Measurements from ENCODE around the gene SELENON. TPM values are rescaled to one million over a fixed set of nuclear protein-coding genes. Genes with fewer than 3 reads are reported as not detected.

SELENON gene
- total and polyA plus RNA-seq, 2 of the 13 experiments (the other 11 are each of a cell fraction or from before 2014, with no cell fraction given), result 3.8 to 8.0 TPM

DNA sequence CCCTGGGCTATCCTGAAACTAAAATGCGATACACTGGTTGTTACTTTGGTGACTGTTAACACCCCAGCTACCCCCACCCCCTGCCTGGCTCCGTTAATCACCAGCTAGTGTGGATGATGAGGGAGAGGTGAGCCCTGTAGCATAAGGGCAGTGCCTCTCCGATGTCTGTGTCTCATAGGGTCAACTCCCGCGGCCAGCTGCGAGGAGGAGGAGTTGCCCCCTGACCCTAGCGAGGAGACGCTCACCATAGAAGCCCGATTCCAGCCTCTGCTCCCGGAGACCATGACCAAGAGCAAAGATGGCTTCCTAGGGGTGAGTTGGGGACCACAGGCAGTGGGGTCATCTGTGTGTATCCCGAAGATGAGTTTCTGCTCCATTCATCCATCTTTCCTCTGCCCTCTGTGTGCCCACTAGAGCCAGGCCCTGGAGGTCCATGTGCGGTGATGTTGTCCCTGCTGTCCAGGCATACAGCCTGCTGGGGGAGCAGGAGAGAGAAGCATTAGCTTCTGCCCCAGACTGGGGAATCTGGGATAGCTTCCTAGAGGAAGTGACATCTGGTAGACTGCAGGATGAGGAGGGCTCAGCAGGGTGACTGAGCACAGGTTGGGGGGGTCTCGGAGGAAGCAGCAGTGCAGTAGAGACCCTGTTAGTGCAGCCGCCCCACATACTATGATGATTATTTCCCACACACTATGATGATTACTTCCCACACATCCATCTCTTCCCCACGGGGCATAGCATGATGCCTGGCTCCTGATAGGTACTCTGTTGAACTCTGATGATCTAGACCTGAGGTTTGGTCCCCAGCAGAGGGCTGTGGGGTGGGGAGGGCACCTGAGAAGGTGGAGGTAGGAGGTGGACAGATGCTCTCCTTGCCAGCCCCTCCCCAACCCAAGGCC is 5.2 kb downstream of the SELENON start:
- no peak overlapping the region for H3K27ac ChIP-seq (ENCODE audit: extremely low read length, insufficient read depth, low read length)
- H3K9me3 ChIP-seq (ENCODE audit: low read length), result no peaks in the 10 kb centered on the region
- ChIA-PET POLR2A (interaction anchor here (1.0 kb wide), 1 partner anchor 14 kb away, joined by 3 read pairs; the partner anchor contains the start of gene MTFR1L), CTCF (ENCODE audit: low intra/inter-chr PET ratio, low total read pairs) (no interaction called here)
- H3K79me2 ChIP-seq (ENCODE audit: insufficient read depth, low read length), result no peaks in the 10 kb centered on the region
- DNase-seq (ENCODE audit: low spot score) (no peak), FAIRE-seq (no peak), ATAC-seq (no peak; the same call in 2 of the 3 replicates)
- 94% methylated on average over 10 of the region's 15 CpGs for WGBS (ENCODE audit: low lambda C conversion rate)
- no peaks in the 10 kb centered on the region for H3K27me3 ChIP-seq (ENCODE audit: control insufficient read depth in 1 of 2, insufficient read depth in 2 of 2, low read length in 2 of 2)
- in situ Hi-C loops (cut with HindIII; ENCODE audit: extremely low pct_ligation_motif_present, low pct_unique_long_range_greater_than_20kb), result loop anchor here (25.0 kb wide), 1 partner anchor 193 kb away; the partner anchor contains the start of gene MAN1C1
- TF ChIP-seq CENPX (CRISPR knock-in tag; IDR thresholded peaks at IDR 0.05) (no peak), ZNF792 (CRISPR knock-in tag; IDR thresholded peaks at IDR 0.05) (no peak), STAT5B (CRISPR knock-in tag; IDR thresholded peaks at IDR 0.05) (no peak), NPAS2 (CRISPR knock-in tag; IDR thresholded peaks at IDR 0.05; ENCODE audit: borderline replicate concordance) (no peak), ZFY (CRISPR knock-in tag; IDR thresholded peaks at IDR 0.05) (no peak)
- TF ChIP-seq, protein P1, sequence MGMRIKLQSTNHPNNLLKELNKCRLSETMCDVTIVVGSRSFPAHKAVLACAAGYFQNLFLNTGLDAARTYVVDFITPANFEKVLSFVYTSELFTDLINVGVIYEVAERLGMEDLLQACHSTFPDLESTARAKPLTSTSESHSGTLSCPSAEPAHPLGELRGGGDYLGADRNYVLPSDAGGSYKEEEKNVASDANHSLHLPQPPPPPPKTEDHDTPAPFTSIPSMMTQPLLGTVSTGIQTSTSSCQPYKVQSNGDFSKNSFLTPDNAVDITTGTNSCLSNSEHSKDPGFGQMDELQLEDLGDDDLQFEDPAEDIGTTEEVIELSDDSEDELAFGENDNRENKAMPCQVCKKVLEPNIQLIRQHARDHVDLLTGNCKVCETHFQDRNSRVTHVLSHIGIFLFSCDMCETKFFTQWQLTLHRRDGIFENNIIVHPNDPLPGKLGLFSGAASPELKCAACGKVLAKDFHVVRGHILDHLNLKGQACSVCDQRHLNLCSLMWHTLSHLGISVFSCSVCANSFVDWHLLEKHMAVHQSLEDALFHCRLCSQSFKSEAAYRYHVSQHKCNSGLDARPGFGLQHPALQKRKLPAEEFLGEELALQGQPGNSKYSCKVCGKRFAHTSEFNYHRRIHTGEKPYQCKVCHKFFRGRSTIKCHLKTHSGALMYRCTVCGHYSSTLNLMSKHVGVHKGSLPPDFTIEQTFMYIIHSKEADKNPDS (CRISPR knock-in tag; IDR thresholded peaks at IDR 0.05), result no peak
- TF ChIP-seq, protein P2, sequence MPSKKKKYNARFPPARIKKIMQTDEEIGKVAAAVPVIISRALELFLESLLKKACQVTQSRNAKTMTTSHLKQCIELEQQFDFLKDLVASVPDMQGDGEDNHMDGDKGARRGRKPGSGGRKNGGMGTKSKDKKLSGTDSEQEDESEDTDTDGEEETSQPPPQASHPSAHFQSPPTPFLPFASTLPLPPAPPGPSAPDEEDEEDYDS (CRISPR knock-in tag; IDR thresholded peaks at IDR 0.05), result no peak
- H3K4me3 ChIP-seq (replicated peaks in 1 of 3; ENCODE audit: insufficient read depth in 1 of 3, low read depth in 2 of 3, low read length in 3 of 3), result no peak overlapping the region
- no TSS peak for BruUV-seq (replicated peaks)
- H3K9ac ChIP-seq (ENCODE audit: insufficient read depth, low read depth, low read length), result no peak overlapping the region
- intact Hi-C loops (cut with micrococcal nuclease; ENCODE audit: unreplicated experiment), result no loop called here
- no peak overlapping the region for H2AFZ ChIP-seq (ENCODE audit: low read length)
- no peaks in the 10 kb centered on the region for H3K36me3 ChIP-seq (replicated peaks in 1 of 2; ENCODE audit: control insufficient read depth in 1 of 2, insufficient read depth in 2 of 2, low read length in 2 of 2)
- no peaks in the 10 kb centered on the region for H4K20me1 ChIP-seq (ENCODE audit: insufficient read depth, low read length)
- peaks cover 9% of the 10 kb centered on the region for H3K4me1 ChIP-seq (ENCODE audit: insufficient read depth, low read length)
- H3K4me2 ChIP-seq (ENCODE audit: low read depth, low read length), result no peak overlapping the region
